ENCODE results near the gene SP1. TPM values are rescaled to one million over a fixed set of nuclear protein-coding genes. Genes with fewer than 3 reads are reported as not detected.
A peak's percentile ranks its signal among the peaks of the same experiment; 100 is the strongest.
"Not testable (repeated sequence)": the region's sequence is repeated elsewhere in the genome, so short reads cannot be mapped to it uniquely, and the experiment has no call there.

The SP1 gene
- total RNA-seq, 1 donor from 2014 or later: 50.6 TPM

DNA sequence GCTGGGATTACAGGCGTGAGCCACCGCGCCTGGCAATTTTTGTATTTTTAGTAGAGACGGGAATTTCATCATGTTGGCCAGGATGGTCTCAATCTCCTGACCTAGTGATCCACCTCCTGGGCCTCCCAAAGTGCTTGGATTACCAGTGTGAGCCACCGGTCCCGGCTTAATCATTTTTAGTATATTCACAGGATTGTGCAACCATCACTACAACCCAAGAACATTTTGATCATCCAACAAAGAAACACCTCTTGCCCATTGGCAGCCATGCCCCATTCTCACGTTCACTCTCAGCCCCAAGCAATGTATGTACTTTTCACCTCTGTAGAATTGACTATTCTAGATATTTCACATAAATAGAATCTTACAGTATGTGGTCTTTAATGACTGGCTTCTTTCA lies 19.9 kb downstream of the SP1 start:
- Histone ChIP-seq H3K9me3 (ENCODE audit: insufficient read depth, low read depth, low read length) (no peaks in the 10 kb centered on the region), H3K27ac (ENCODE audit: low read depth, low read length) (no peak overlapping the region), H3K79me2 (ENCODE audit: insufficient read depth, low read length) (peaks cover 62% of the 10 kb centered on the region), H3K4me3 (ENCODE audit: insufficient read depth, low read depth, low read length) (no peak overlapping the region), H4K20me1 (ENCODE audit: insufficient read depth, low read length) (peaks cover 23% of the 10 kb centered on the region), H3K4me1 (ENCODE audit: insufficient read depth, low read length) (no peaks in the 10 kb centered on the region), H3K36me3 (ENCODE audit: insufficient read depth, low read length) (no peaks in the 10 kb centered on the region), H3K4me2 (ENCODE audit: low read length) (no peak overlapping the region), H3K9ac (ENCODE audit: low read length) (no peak overlapping the region), H3K27me3 (ENCODE audit: insufficient read depth, low read length) (no peaks in the 10 kb centered on the region), H2AFZ (ENCODE audit: low read depth, low read length) (no peak overlapping the region)
- DNase-seq (ENCODE audit: low read depth) (no peak), FAIRE-seq (no peak)
- Mint-ChIP-seq H3K36me3 (ENCODE audit: low read depth, unreplicated experiment) (no peaks in the 10 kb centered on the region), H3K9me3 (ENCODE audit: unreplicated experiment) (no peaks in the 10 kb centered on the region), H3K4me1 (ENCODE audit: low read depth, unreplicated experiment) (no peaks in the 10 kb centered on the region), H3K27me3 (ENCODE audit: low read depth, unreplicated experiment) (no peaks in the 10 kb centered on the region), H3K27ac (ENCODE audit: unreplicated experiment) (no peak overlapping the region), H3K4me3 (ENCODE audit: unreplicated experiment) (no peak overlapping the region)
- no peak for TF ChIP-seq CTCF (IDR thresholded peaks at IDR 0.05; ENCODE audit: insufficient read depth, low read depth, low read length)
- no peak for TF ChIP-seq EZH2 (IDR thresholded peaks at IDR 0.05; ENCODE audit: insufficient read depth, low read length)

DNA sequence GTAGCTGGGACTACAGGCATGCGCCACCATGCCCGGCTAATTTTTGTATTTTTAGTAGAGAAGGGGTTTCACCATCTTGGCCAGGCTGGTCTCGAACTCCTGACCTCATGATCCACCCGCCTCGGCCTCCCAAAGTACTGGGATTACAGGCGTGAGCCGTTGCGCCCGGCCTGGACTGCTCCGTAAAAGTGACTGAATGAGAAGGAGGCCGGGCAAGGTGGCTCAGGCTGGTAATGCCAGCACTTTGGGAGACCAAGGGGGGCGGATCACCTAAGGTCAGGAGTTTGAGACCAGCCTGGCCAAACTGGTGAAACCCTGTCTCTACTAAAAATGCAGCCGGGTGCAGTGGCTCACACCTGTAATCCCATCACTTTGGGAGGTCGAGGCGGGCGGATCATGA lies 22.4 kb downstream of the SP1 start:
- peaks cover 47% of the 10 kb centered on the region for H3K79me2 ChIP-seq (ENCODE audit: insufficient read depth, low read length)
- H3K27ac ChIP-seq (ENCODE audit: low read depth, low read length); H3K9ac ChIP-seq (ENCODE audit: low read length); H3K36me3 ChIP-seq (ENCODE audit: insufficient read depth, low read length); H3K4me1 ChIP-seq (ENCODE audit: insufficient read depth, low read length); H3K36me3 Mint-ChIP-seq (ENCODE audit: low read depth, unreplicated experiment); H3K27me3 ChIP-seq (ENCODE audit: insufficient read depth, low read length); H3K27ac Mint-ChIP-seq (ENCODE audit: unreplicated experiment); H3K27me3 Mint-ChIP-seq (ENCODE audit: low read depth, unreplicated experiment); H3K4me3 ChIP-seq (ENCODE audit: insufficient read depth, low read depth, low read length); H3K4me3 Mint-ChIP-seq (ENCODE audit: unreplicated experiment); H3K9me3 ChIP-seq (ENCODE audit: insufficient read depth, low read depth, low read length); H2AFZ ChIP-seq (ENCODE audit: low read depth, low read length); H3K4me2 ChIP-seq (ENCODE audit: low read length); FAIRE-seq; H3K9me3 Mint-ChIP-seq (ENCODE audit: unreplicated experiment); H3K4me1 Mint-ChIP-seq (ENCODE audit: low read depth, unreplicated experiment); DNase-seq (ENCODE audit: low read depth): not testable (repeated sequence)
- H4K20me1 ChIP-seq (ENCODE audit: insufficient read depth, low read length): peaks cover 16% of the 10 kb centered on the region

DNA sequence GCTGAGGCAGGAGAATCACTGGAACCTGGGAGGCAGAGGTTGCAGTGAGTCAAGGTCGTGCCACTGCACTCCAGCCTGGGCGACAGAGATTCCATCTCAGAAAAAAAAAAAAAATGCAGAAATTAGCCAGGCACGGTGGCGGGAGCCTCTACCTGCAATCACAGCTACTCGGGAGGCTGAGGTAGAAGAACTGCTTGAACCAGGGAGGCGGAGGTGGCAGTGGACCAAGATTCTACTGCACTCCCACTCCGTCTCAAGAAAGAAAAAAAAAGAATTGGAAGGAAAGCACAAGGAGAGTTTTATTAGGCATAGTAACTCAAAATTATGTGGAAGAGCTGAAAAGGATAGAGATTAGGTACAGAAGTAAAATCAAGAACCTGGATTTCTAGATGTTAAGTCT lies 22.9 kb downstream of the SP1 start:
- peaks cover 16% of the 10 kb centered on the region for H4K20me1 ChIP-seq (ENCODE audit: insufficient read depth, low read length)
- H3K9me3 Mint-ChIP-seq (ENCODE audit: unreplicated experiment): no peaks in the 10 kb centered on the region
- H3K4me3 Mint-ChIP-seq (ENCODE audit: unreplicated experiment): peak overlapping the region; percentile 14
- H3K4me2 ChIP-seq (ENCODE audit: low read length): no peak overlapping the region
- H3K4me1 Mint-ChIP-seq (ENCODE audit: low read depth, unreplicated experiment): no peaks in the 10 kb centered on the region
- no peaks in the 10 kb centered on the region for H3K4me1 ChIP-seq (ENCODE audit: insufficient read depth, low read length)
- H3K36me3 Mint-ChIP-seq (ENCODE audit: low read depth, unreplicated experiment): no peaks in the 10 kb centered on the region
- no peak overlapping the region for H3K9ac ChIP-seq (ENCODE audit: low read length)
- TF ChIP-seq CTCF (IDR thresholded peaks at IDR 0.05; ENCODE audit: insufficient read depth, low read depth, low read length) (no peak), EZH2 (IDR thresholded peaks at IDR 0.05; ENCODE audit: insufficient read depth, low read length) (no peak)
- no peaks in the 10 kb centered on the region for H3K27me3 ChIP-seq (ENCODE audit: insufficient read depth, low read length)
- no peaks in the 10 kb centered on the region for H3K36me3 ChIP-seq (ENCODE audit: insufficient read depth, low read length)
- H3K79me2 ChIP-seq (ENCODE audit: insufficient read depth, low read length): peaks cover 42% of the 10 kb centered on the region
- no peak overlapping the region for H3K27ac ChIP-seq (ENCODE audit: low read depth, low read length)
- no peak overlapping the region for H3K27ac Mint-ChIP-seq (ENCODE audit: unreplicated experiment)
- no peak overlapping the region for H3K4me3 ChIP-seq (ENCODE audit: insufficient read depth, low read depth, low read length)
- DNase-seq (ENCODE audit: low read depth) (no peak), FAIRE-seq (no peak)
- H2AFZ ChIP-seq (ENCODE audit: low read depth, low read length): no peak overlapping the region
- no peaks in the 10 kb centered on the region for H3K27me3 Mint-ChIP-seq (ENCODE audit: low read depth, unreplicated experiment)
- no peaks in the 10 kb centered on the region for H3K9me3 ChIP-seq (ENCODE audit: insufficient read depth, low read depth, low read length)
